GM19193 (cell line): ENCODE measurements around the gene TRMT2A.

ENCODE experiments used
- POLR2A ChIP-seq: IDR thresholded peaks from 4 replicates; pipeline ENCODE4 v1.6.1; 2011; ENCODE audit not compliant: insufficient read depth, insufficient read length; ENCODE audit errors: extremely low read depth

The TRMT2A gene

GRCh38 chr22:20066617-20067383, 50.2 kb downstream of the TRMT2A start:
- TF ChIP-seq POLR2A: no peak

GRCh38 chr22:20065896-20066616, 51.0 kb downstream of the TRMT2A start:
- TF ChIP-seq POLR2A: no peak

GRCh38 chr22:20064545-20065262, 52.3 kb downstream of the TRMT2A start:
- TF ChIP-seq POLR2A: no peak

- no peak for TF ChIP-seq POLR2A
Observed at GRCh38 chr22:20064140-20064480, 52.9 kb downstream of the TRMT2A start.

GRCh38 chr22:20063271-20064139, 53.5 kb downstream of the TRMT2A start:
- no peak for TF ChIP-seq POLR2A

GRCh38 chr22:20062766-20063083, 54.3 kb downstream of the TRMT2A start:
- no peak for TF ChIP-seq POLR2A

GRCh38 chr22:20062043-20062765, 54.8 kb downstream of the TRMT2A start:
- no peak for TF ChIP-seq POLR2A
